22Rv1 (cell line): ENCODE data around the gene ANKRD60.

ENCODE experiments used
- H3K27ac ChIP-seq: fragments of 450-650 bp; 2 replicates; pipeline ENCODE4 v1.5.1; 2017
- CTCF ChIP-seq: fragments of 450-650 bp; IDR thresholded peaks from 2 replicates; pipeline ENCODE4 v1.5.1; 2017; ENCODE audit warnings: mild to moderate bottlenecking
- ZFX ChIP-seq: fragments of 450-650 bp; IDR thresholded peaks from 2 replicates; pipeline ENCODE4 v1.6.1; 2017; ENCODE audit warnings: antibody characterized with exemption, borderline replicate concordance

ANKRD60 gene

GRCh38 chr20:58237318-58238132 lies 9.1 kb upstream of the ANKRD60 start:
- TF ChIP-seq CTCF (peak; percentile 48), ZFX (no peak)
- H3K27ac ChIP-seq: no peak overlapping the region

GRCh38 chr20:58236612-58237317 lies 8.3 kb upstream of the ANKRD60 start:
- TF ChIP-seq ZFX (no peak), CTCF (peak; percentile 94)
- no peak overlapping the region for H3K27ac ChIP-seq

- no peak for TF ChIP-seq CTCF
- no peak for TF ChIP-seq ZFX
- H3K27ac ChIP-seq: no peak overlapping the region
Observed at GRCh38 chr20:58235010-58235409, 6.6 kb upstream of the ANKRD60 start.

GRCh38 chr20:58233881-58234528 lies 5.6 kb upstream of the ANKRD60 start:
- no peak overlapping the region for H3K27ac ChIP-seq
- peak; percentile 87 for TF ChIP-seq CTCF
- TF ChIP-seq ZFX: no peak

- no peak for TF ChIP-seq CTCF
- TF ChIP-seq ZFX: no peak
- no peak overlapping the region for H3K27ac ChIP-seq
Observed at GRCh38 chr20:58233393-58233792, 4.9 kb upstream of the ANKRD60 start.

GRCh38 chr20:58231683-58232082 lies 3.2 kb upstream of the ANKRD60 start:
- no peak for TF ChIP-seq ZFX
- TF ChIP-seq CTCF: no peak
- no peak overlapping the region for H3K27ac ChIP-seq
